ENCODE data around the gene MTTP. TPM values are rescaled to one million over a fixed set of nuclear protein-coding genes. Genes with fewer than 3 reads are reported as not detected.

The MTTP gene
- total and polyA plus RNA-seq, 2 donors (not counting 1 experiment from before 2014, with no cell fraction given), result 0.03 TPM; not detected in 1

GRCh38 chr4:99628040-99628439 lies 53.4 kb downstream of the MTTP start:
- WGBS (ENCODE audit: insufficient coverage), result no CpG with 5 or more reads among the region's 1 CpG

GRCh38 chr4:99629962-99630554 lies 55.4 kb downstream of the MTTP start:
- DNase-seq (no peak), ATAC-seq (ENCODE audit: low read depth) (no peak)
- Histone ChIP-seq H3K9ac (ENCODE audit: low read length) (no peak overlapping the region), H3K9me3 (ENCODE audit: control extremely low read depth in 1 of 3, control insufficient read depth in 2 of 3, insufficient read depth in 1 of 3, low read length in 2 of 3) (no peaks in the 10 kb centered on the region), H3K4me1 (ENCODE audit: control insufficient read depth in 2 of 2, insufficient read depth in 2 of 2, low read length in 2 of 2) (no peaks in the 10 kb centered on the region), H2AFZ (ENCODE audit: insufficient read depth, low read depth, low read length, poor library complexity, severe bottlenecking) (no peak overlapping the region), H3K79me2 (ENCODE audit: control insufficient read depth, insufficient read depth, low read length) (no peaks in the 10 kb centered on the region), H3K4me2 (replicated peaks; ENCODE audit: low read depth, low read length, poor library complexity, severe bottlenecking) (no peak overlapping the region), H3K36me3 (replicated peaks in 1 of 2; ENCODE audit: control extremely low read depth in 1 of 2, control insufficient read depth in 1 of 2, extremely low read depth in 1 of 2, insufficient read depth in 2 of 2, low read length in 1 of 2) (no peaks in the 10 kb centered on the region), H3K27me3 (replicated peaks in 1 of 4; ENCODE audit: control extremely low read depth in 1 of 4, control insufficient read depth in 3 of 4, insufficient read depth in 4 of 4, low read length in 3 of 4) (peaks cover 0 to 3% (median 0%) of the 10 kb centered on the region in 4 experiments), H3K27ac (ENCODE audit: low read length in 2 of 2) (no peak overlapping the region), H3K4me3 (ENCODE audit: control extremely low read depth in 1 of 5, extremely low read depth in 1 of 5, insufficient read depth in 1 of 5, low read depth in 2 of 5, low read length in 4 of 5) (no peak overlapping the region), H4K20me1 (ENCODE audit: control insufficient read depth, insufficient read depth, low read length, poor library complexity, severe bottlenecking) (no peaks in the 10 kb centered on the region)
- intact Hi-C loops (cut with micrococcal nuclease), result no loop called here
- H3K4me1 Mint-ChIP-seq, result no peaks in the 10 kb centered on the region
- peaks cover 15% of the 10 kb centered on the region for H3K27me3 Mint-ChIP-seq
- H3K9me3 Mint-ChIP-seq (ENCODE audit: insufficient read depth), result no peaks in the 10 kb centered on the region
- H3K27ac Mint-ChIP-seq, result no peak overlapping the region
- no peak for TF ChIP-seq CTCF (IDR thresholded peaks at IDR 0.05)
- TF ChIP-seq EZH2 (IDR thresholded peaks at IDR 0.05; ENCODE audit: borderline replicate concordance, insufficient read depth, low read depth, low read length, poor library complexity, severe bottlenecking), result no peak
- CTCF ChIA-PET, result no interaction called here
- POLR2A ChIA-PET, result no interaction called here
- H3K4me3 Mint-ChIP-seq, result no peak overlapping the region

More at GRCh38 chr4:99628040-99628439, 53.4 kb downstream of the MTTP start:
- intact Hi-C loops (cut with micrococcal nuclease), result no loop called here
- DNase-seq (no peak), ATAC-seq (ENCODE audit: low read depth) (no peak)
- no peak overlapping the region for H2AFZ ChIP-seq (ENCODE audit: insufficient read depth, low read depth, low read length, poor library complexity, severe bottlenecking)
- Mint-ChIP-seq H3K27ac (no peak overlapping the region), H3K9me3 (ENCODE audit: insufficient read depth) (no peaks in the 10 kb centered on the region), H3K4me1 (no peaks in the 10 kb centered on the region), H3K27me3 (peaks cover 11% of the 10 kb centered on the region), H3K4me3 (no peak overlapping the region)
- peaks cover 0 to 3% (median 0%) of the 10 kb centered on the region in 4 experiments for H3K27me3 ChIP-seq (replicated peaks in 1 of 4; ENCODE audit: control extremely low read depth in 1 of 4, control insufficient read depth in 3 of 4, insufficient read depth in 4 of 4, low read length in 3 of 4)
- H3K79me2 ChIP-seq (ENCODE audit: control insufficient read depth, insufficient read depth, low read length), result no peaks in the 10 kb centered on the region
- no peaks in the 10 kb centered on the region for H3K4me1 ChIP-seq (ENCODE audit: control insufficient read depth in 2 of 2, insufficient read depth in 2 of 2, low read length in 2 of 2)
- H3K27ac ChIP-seq (ENCODE audit: low read length in 2 of 2), result no peak overlapping the region
- no peaks in the 10 kb centered on the region for H3K36me3 ChIP-seq (replicated peaks in 1 of 2; ENCODE audit: control extremely low read depth in 1 of 2, control insufficient read depth in 1 of 2, extremely low read depth in 1 of 2, insufficient read depth in 2 of 2, low read length in 1 of 2)
- TF ChIP-seq EZH2 (IDR thresholded peaks at IDR 0.05; ENCODE audit: borderline replicate concordance, insufficient read depth, low read depth, low read length, poor library complexity, severe bottlenecking), result no peak
- no peak for TF ChIP-seq CTCF (IDR thresholded peaks at IDR 0.05)
- ChIA-PET POLR2A (no interaction called here), CTCF (no interaction called here)
- no peak overlapping the region for H3K9ac ChIP-seq (ENCODE audit: low read length)
- no peaks in the 10 kb centered on the region for H4K20me1 ChIP-seq (ENCODE audit: control insufficient read depth, insufficient read depth, low read length, poor library complexity, severe bottlenecking)
- no peak overlapping the region for H3K4me3 ChIP-seq (ENCODE audit: control extremely low read depth in 1 of 5, extremely low read depth in 1 of 5, insufficient read depth in 1 of 5, low read depth in 2 of 5, low read length in 4 of 5)
- no peaks in the 10 kb centered on the region for H3K9me3 ChIP-seq (ENCODE audit: control extremely low read depth in 1 of 3, control insufficient read depth in 2 of 3, insufficient read depth in 1 of 3, low read length in 2 of 3)
- no peak overlapping the region for H3K4me2 ChIP-seq (replicated peaks; ENCODE audit: low read depth, low read length, poor library complexity, severe bottlenecking)
